Mesothelial cell of epicardium (in vitro differentiated cells): ENCODE results near the gene TOM1. TPM values are rescaled to one million over a fixed set of nuclear protein-coding genes. Genes with fewer than 3 reads are reported as not detected.

ENCODE experiments used
- DNase-seq, 2 experiments: peaks; one replicate each; pipeline ENCODE4 v3.0.0; 2021; ENCODE audit warnings: low spot score in 2 of 2; ENCODE audit not compliant: unreplicated experiment in 2 of 2
- H3K27ac Mint-ChIP-seq: 2 replicates; pipeline ENCODE4 v1.8.0; 2021; ENCODE audit warnings: mixed read lengths
- H3K27me3 Mint-ChIP-seq: 2 replicates; pipeline ENCODE4 v1.8.0; 2021; ENCODE audit warnings: low read depth, mixed read lengths
- H3K36me3 Mint-ChIP-seq: 2 replicates; pipeline ENCODE4 v1.8.0; 2021; ENCODE audit warnings: mixed read lengths
- H3K4me1 Mint-ChIP-seq: 2 replicates; pipeline ENCODE4 v1.8.0; 2021; ENCODE audit warnings: mixed read lengths
- H3K4me3 Mint-ChIP-seq: 2 replicates; pipeline ENCODE4 v1.8.0; 2021; ENCODE audit warnings: mild to moderate bottlenecking, moderate library complexity, mixed read lengths
- H3K9me3 Mint-ChIP-seq: 2 replicates; pipeline ENCODE4 v1.8.0; 2021; ENCODE audit warnings: mixed read lengths
- CTCF ChIP-seq: fragments of 200-600 bp; sonication (generic); IDR thresholded peaks from one replicate; pipeline ENCODE4 v1.5.0; 2021; ENCODE audit warnings: antibody characterized with exemption; ENCODE audit not compliant: unreplicated experiment
- total RNA-seq: library from RNA; stranded (reverse); gene quantifications from 3 replicates; pipeline ENCODE4 v1.2.1, GENCODE V29; 2021

The TOM1 gene
- total RNA-seq, 1 donor from 2014 or later, result 41.4 TPM

DNA sequence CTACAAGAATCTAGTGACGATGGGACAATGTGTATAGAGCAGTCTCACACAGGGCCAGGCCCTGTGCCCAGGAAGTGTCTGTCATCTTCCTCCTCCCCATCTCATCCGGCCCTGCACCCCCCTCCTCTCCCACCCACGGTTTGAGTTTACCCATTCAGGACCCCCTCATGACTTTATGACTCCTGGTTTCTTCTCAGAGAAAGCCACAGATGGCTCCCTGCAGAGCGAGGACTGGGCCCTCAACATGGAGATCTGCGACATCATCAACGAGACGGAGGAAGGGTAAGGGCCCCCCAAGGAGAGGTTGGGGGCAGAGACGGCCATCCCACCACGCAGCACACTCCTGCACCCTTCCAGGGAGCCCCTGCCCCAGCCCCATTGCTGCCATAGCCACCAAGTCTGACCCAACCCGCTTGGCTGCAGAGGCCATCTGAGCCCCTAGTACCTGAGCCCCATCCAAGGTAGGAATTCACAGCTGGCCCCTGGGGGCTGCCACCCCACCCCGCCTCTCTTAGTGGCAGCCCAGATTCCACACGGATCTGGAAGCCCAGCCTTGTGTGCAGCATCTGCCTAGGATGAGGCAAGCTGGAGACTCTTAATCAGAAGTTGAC, 18.1 kb downstream of the TOM1 start:
- no peak for TF ChIP-seq CTCF
- Mint-ChIP-seq H3K4me1 (peaks cover 4% of the 10 kb centered on the region), H3K9me3 (no peaks in the 10 kb centered on the region), H3K27me3 (no peaks in the 10 kb centered on the region), H3K4me3 (no peak overlapping the region), H3K36me3 (peaks cover 12% of the 10 kb centered on the region), H3K27ac (no peak overlapping the region)
- no peak for DNase-seq

GRCh38 chr22:35318346-35319215, 18.9 kb downstream of the TOM1 start:
- Mint-ChIP-seq H3K27ac (no peak overlapping the region), H3K27me3 (no peaks in the 10 kb centered on the region), H3K9me3 (no peaks in the 10 kb centered on the region), H3K4me3 (no peak overlapping the region), H3K4me1 (no peaks in the 10 kb centered on the region), H3K36me3 (peaks cover 12% of the 10 kb centered on the region)
- TF ChIP-seq CTCF, result no peak
- no peak for DNase-seq

- H3K27me3 Mint-ChIP-seq, result no peaks in the 10 kb centered on the region
- H3K9me3 Mint-ChIP-seq, result no peaks in the 10 kb centered on the region
- H3K4me1 Mint-ChIP-seq, result no peaks in the 10 kb centered on the region
- TF ChIP-seq CTCF, result no peak
- peaks cover 17% of the 10 kb centered on the region for H3K36me3 Mint-ChIP-seq
- no peak for DNase-seq
- no peak overlapping the region for H3K27ac Mint-ChIP-seq
- H3K4me3 Mint-ChIP-seq, result no peak overlapping the region
Measured at GRCh38 chr22:35319244-35319985, 19.7 kb downstream of the TOM1 start.

DNA sequence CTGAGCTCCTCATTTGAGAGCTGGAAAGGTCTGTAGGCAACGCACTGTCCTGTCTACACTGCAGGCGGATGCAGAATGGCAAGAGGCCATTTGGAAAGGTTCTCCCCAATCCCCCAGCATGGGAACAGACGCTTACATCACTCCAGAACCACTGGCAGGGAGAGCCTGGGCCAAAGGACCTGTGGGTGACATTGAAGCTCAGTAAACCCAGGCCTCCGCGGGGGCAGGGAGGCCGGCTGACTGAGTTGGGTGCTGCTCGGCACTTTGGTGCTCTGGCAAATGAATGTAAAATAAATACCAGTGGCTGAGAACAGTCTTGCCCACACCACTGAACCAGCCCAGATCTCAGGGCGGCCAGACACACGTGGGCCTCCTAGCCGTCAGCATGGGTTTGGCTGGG, 22.4 kb downstream of the TOM1 start:
- Mint-ChIP-seq H3K4me1 (no peaks in the 10 kb centered on the region), H3K27ac (no peak overlapping the region), H3K36me3 (peaks cover 23% of the 10 kb centered on the region), H3K4me3 (no peak overlapping the region), H3K9me3 (no peaks in the 10 kb centered on the region), H3K27me3 (no peaks in the 10 kb centered on the region)
- no peak for TF ChIP-seq CTCF
- DNase-seq, result no peak

- Mint-ChIP-seq H3K27ac (no peak overlapping the region), H3K36me3 (peaks cover 21% of the 10 kb centered on the region)
Measured at GRCh38 chr22:35322893-35323292, 23.2 kb downstream of the TOM1 start.

More at GRCh38 chr22:35322893-35323292, 23.2 kb downstream of the TOM1 start:
- H3K4me1 Mint-ChIP-seq, result no peaks in the 10 kb centered on the region
- H3K27me3 Mint-ChIP-seq, result no peaks in the 10 kb centered on the region
- no peaks in the 10 kb centered on the region for H3K9me3 Mint-ChIP-seq
- DNase-seq, result no peak
- H3K4me3 Mint-ChIP-seq, result no peak overlapping the region
- TF ChIP-seq CTCF, result no peak
